GM23338 (cell line): ENCODE measurements around the gene NELFE. TPM values are rescaled to one million over a fixed set of nuclear protein-coding genes. Genes with fewer than 3 reads are reported as not detected.

ENCODE experiments used
- ATAC-seq: fragments of 200-7000 bp; cut with Tn5 transposase; 3 replicates; pipeline ENCODE4 v1.9.1; 2020
- DNase-seq: peaks from one replicate; pipeline ENCODE4 v3.0.0-alpha.2; 2015; ENCODE audit warnings: low spot score
- H2AFZ ChIP-seq: fragments of 200-600 bp; sonication (generic); 2 replicates; pipeline ENCODE4 v1.8.0; 2016; ENCODE audit warnings: antibody characterized with exemption, mild to moderate bottlenecking, moderate library complexity
- H3F3A ChIP-seq: fragments of 200-600 bp; sonication (generic); replicated peaks from 2 replicates; pipeline ENCODE4 v1.8.0; 2017; ENCODE audit warnings: antibody characterized with exemption, mixed run types, low read depth
- H3K27ac ChIP-seq: fragments of 200-600 bp; sonication (generic); 2 replicates; pipeline ENCODE4 v1.6.1; 2016; ENCODE audit warnings: low read depth
- H3K27me3 ChIP-seq: fragments of 200-600 bp; sonication (generic); 2 replicates; pipeline ENCODE4 v1.8.0; 2016; ENCODE audit warnings: mild to moderate bottlenecking, mixed run types, moderate library complexity; ENCODE audit not compliant: insufficient read depth
- H3K36me3 ChIP-seq: fragments of 200-600 bp; sonication (generic); 2 replicates; pipeline ENCODE4 v1.8.0; 2016; ENCODE audit warnings: mild to moderate bottlenecking; ENCODE audit not compliant: insufficient read depth
- H3K4me1 ChIP-seq: fragments of 200-600 bp; sonication (generic); 2 replicates; pipeline ENCODE4 v1.8.0; 2016; ENCODE audit warnings: mild to moderate bottlenecking, moderate library complexity; ENCODE audit not compliant: insufficient read depth
- H3K4me2 ChIP-seq: fragments of 200-600 bp; sonication (generic); 2 replicates; pipeline ENCODE4 v1.7.1; 2017; ENCODE audit warnings: mixed run types
- H3K4me3 ChIP-seq: fragments of 200-600 bp; sonication (generic); 2 replicates; pipeline ENCODE4 v1.6.1; 2016; ENCODE audit warnings: mixed run types
- H3K79me2 ChIP-seq: fragments of 200-600 bp; sonication (generic); replicated peaks from 2 replicates; pipeline ENCODE4 v1.8.0; 2017; ENCODE audit warnings: mild to moderate bottlenecking; ENCODE audit not compliant: insufficient read depth
- H3K9me2 ChIP-seq: fragments of 200-600 bp; sonication (generic); 2 replicates; pipeline ENCODE4 v1.8.0; 2017; ENCODE audit not compliant: insufficient read depth
- H4K20me1 ChIP-seq: fragments of 200-600 bp; sonication (generic); replicated peaks from 2 replicates; pipeline ENCODE4 v1.8.0; 2017; ENCODE audit warnings: mild to moderate bottlenecking; ENCODE audit not compliant: insufficient read depth
- H3K27ac Mint-ChIP-seq: 2 replicates; pipeline ENCODE4 v1.8.0; 2020; ENCODE audit warnings: inconsistent platforms, mild to moderate bottlenecking, moderate library complexity, mixed read lengths
- H3K27me3 Mint-ChIP-seq: 3 replicates; pipeline ENCODE4 v1.8.0; 2022; ENCODE audit warnings: low read depth, mild to moderate bottlenecking, moderate library complexity, mixed read lengths, inconsistent platforms; ENCODE audit not compliant: insufficient read depth, poor library complexity
- H3K36me3 Mint-ChIP-seq: 3 replicates; pipeline ENCODE4 v1.8.0; 2021; ENCODE audit warnings: low read depth, mild to moderate bottlenecking, inconsistent platforms, moderate library complexity, mixed read lengths
- H3K4me1 Mint-ChIP-seq: 3 replicates; pipeline ENCODE4 v1.8.0; 2020; ENCODE audit warnings: mild to moderate bottlenecking, inconsistent platforms, mixed read lengths
- H3K4me3 Mint-ChIP-seq: 3 replicates; pipeline ENCODE4 v1.8.0; 2021; ENCODE audit warnings: moderate library complexity, mild to moderate bottlenecking, inconsistent platforms, mixed read lengths
- H3K9me3 Mint-ChIP-seq: 3 replicates; pipeline ENCODE4 v1.8.0; 2020; ENCODE audit warnings: moderate library complexity, mild to moderate bottlenecking, inconsistent platforms, mixed read lengths
- CREB1 ChIP-seq: fragments of 250-450 bp; sonication (Bioruptor Pico); IDR thresholded peaks from 2 replicates; pipeline ENCODE4 v1.5.0; 2020; ENCODE audit warnings: low read depth, mild to moderate bottlenecking, moderate library complexity
- CTCF ChIP-seq, 2 experiments: fragments of 200-600 bp in 1 of 2; sonication (generic) in 1 of 2; conservative IDR thresholded peaks; 2 replicates each; pipeline versions ENCODE4 v1.5.1 to v1.6.1; 2016 to 2017; ENCODE audit warnings: antibody characterized with exemption in 2 of 2, low read depth in 2 of 2, mild to moderate bottlenecking in 2 of 2, moderate library complexity in 1 of 2
- EZH2 ChIP-seq: fragments of 200-600 bp; sonication (generic); IDR thresholded peaks from one replicate; pipeline ENCODE4 v1.8.0; 2017; ENCODE audit warnings: antibody characterized with exemption, mild to moderate bottlenecking, low read depth; ENCODE audit not compliant: unreplicated experiment
- EZH2phosphoT487 ChIP-seq: fragments of 200-600 bp; sonication (generic); IDR thresholded peaks from one replicate; pipeline ENCODE4 v1.8.1; 2018; ENCODE audit warnings: antibody characterized with exemption; ENCODE audit not compliant: unreplicated experiment
- JUNB ChIP-seq: IDR thresholded peaks from one replicate; pipeline ENCODE4 v1.6.1; 2016; ENCODE audit warnings: antibody characterized with exemption; ENCODE audit not compliant: unreplicated experiment
- NANOG ChIP-seq: IDR thresholded peaks from 2 replicates; pipeline ENCODE4 v1.6.1; 2016; ENCODE audit warnings: antibody characterized with exemption, borderline replicate concordance
- POLR2AphosphoS5 ChIP-seq: IDR thresholded peaks from 2 replicates; pipeline ENCODE4 v1.6.1; 2016; ENCODE audit warnings: antibody characterized with exemption, low read depth
- REST ChIP-seq: IDR thresholded peaks from one replicate; pipeline ENCODE4 v1.6.1; 2018; ENCODE audit warnings: antibody characterized with exemption; ENCODE audit not compliant: unreplicated experiment
- STAT1 ChIP-seq: IDR thresholded peaks from one replicate; pipeline ENCODE4 v1.6.1; 2016; ENCODE audit warnings: antibody characterized with exemption; ENCODE audit not compliant: unreplicated experiment
- ZNF114 ChIP-seq: fragments of 250-450 bp; sonication (Bioruptor Pico); IDR thresholded peaks from 2 replicates; pipeline ENCODE4 v1.5.0; 2020; ENCODE audit warnings: mild to moderate bottlenecking, moderate library complexity
- ZNF331 ChIP-seq: fragments of 250-450 bp; sonication (Bioruptor Pico); IDR thresholded peaks from 2 replicates; pipeline ENCODE4 v1.5.0; 2020; ENCODE audit warnings: low read depth, mild to moderate bottlenecking, moderate library complexity
- ZNF462 ChIP-seq: fragments of 250-450 bp; sonication (Bioruptor Pico); IDR thresholded peaks from 2 replicates; pipeline ENCODE4 v1.5.0; 2020; ENCODE audit warnings: mild to moderate bottlenecking, moderate library complexity
- polyA plus RNA-seq: library from polyadenylated mRNA; unstranded; fragments of >200 nt; fragmentation: Nextera tagmentation; extraction: Ambion mirVana; gene quantifications from 2 replicates; pipeline ENCODE4 v1.2.1, GENCODE V29; 2016
- total RNA-seq: library from RNA; depleted of rRNA; stranded (reverse); fragments of >200 nt; shearing (Covaris generic); gene quantifications from 2 replicates; pipeline ENCODE4 v1.2.3, GENCODE V29; 2014

The NELFE gene
- total and polyA plus RNA-seq, 2 experiments from 2014 or later, result 64.0 to 93.4 TPM

- Mint-ChIP-seq H3K9me3 (peaks cover 26% of the 10 kb centered on the region), H3K36me3 (peaks cover 25% of the 10 kb centered on the region; the same call in 2 of the 3 replicates), H3K4me3 (no peak overlapping the region), H3K27me3 (peaks cover 2% of the 10 kb centered on the region), H3K27ac (no peak overlapping the region), H3K4me1 (no peaks in the 10 kb centered on the region; the same call in 2 of the 3 replicates)
- Histone ChIP-seq H3K4me1 (no peaks in the 10 kb centered on the region), H3F3A (no peaks in the 10 kb centered on the region), H2AFZ (no peak overlapping the region), H3K27me3 (no peaks in the 10 kb centered on the region), H3K36me3 (no peaks in the 10 kb centered on the region), H3K79me2 (no peaks in the 10 kb centered on the region), H3K4me3 (no peak overlapping the region), H3K9me2 (no peaks in the 10 kb centered on the region), H4K20me1 (no peaks in the 10 kb centered on the region; the same call in 1 of the 2 replicates), H3K4me2 (no peak overlapping the region), H3K27ac (no peak overlapping the region)
- ATAC-seq (no peak), DNase-seq (no peak)
- TF ChIP-seq STAT1 (no peak), CREB1 (CRISPR knock-in tag) (no peak), CTCF (conservative IDR thresholded peaks at IDR 0.05; ENCODE audit: low read depth in 2 of 2) (no peak), ZNF331 (CRISPR knock-in tag) (no peak), ZNF462 (CRISPR knock-in tag) (no peak), JUNB (no peak), EZH2phosphoT487 (no peak), REST (no peak), ZNF114 (no peak), EZH2 (no peak), NANOG (no peak), POLR2AphosphoS5 (no peak)
Observed at GRCh38 chr6:31979238-31979898, 20.6 kb upstream of the NELFE start.
